Erythroblast (primary cell): ENCODE results near the gene SPAG17.

ENCODE experiments used
- GATA1 ChIP-seq: IDR thresholded peaks from 2 replicates; pipeline ENCODE4 v1.6.1; 2011; ENCODE audit warnings: low read depth, mild to moderate bottlenecking, control low read depth, low read length, moderate library complexity
- POLR2A ChIP-seq: IDR thresholded peaks from 2 replicates; pipeline ENCODE4 v1.6.1; 2011; ENCODE audit warnings: mild to moderate bottlenecking, low read length

DNA sequence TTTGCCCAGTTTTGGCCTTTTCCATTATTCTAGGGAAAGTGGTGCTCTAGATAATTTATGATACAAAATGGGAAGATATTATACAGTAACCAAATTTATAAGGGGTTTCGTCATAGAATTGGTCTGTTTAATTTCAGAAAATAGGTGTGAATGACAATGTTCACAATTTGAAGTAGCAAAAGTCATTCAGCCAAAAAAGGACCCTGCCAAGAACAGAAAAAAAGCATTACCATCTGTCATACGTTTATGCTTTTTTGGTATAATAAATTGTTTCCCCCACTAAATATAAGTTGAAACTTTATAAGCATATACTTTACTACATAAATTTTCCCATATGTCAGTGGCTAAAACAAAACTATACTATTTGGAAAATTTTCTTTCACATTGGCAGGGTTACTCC is 4.5 kb upstream of the SPAG17 start:
- TF ChIP-seq POLR2A: no peak
- TF ChIP-seq GATA1: no peak
